Ovary (tissue), 3 donors: ENCODE measurements around the gene DPYSL4.

Experiments
- CTCF ChIP-seq, 3 donors: fragments of 450-650 bp in 2 of 3; fragments of 200-600 bp in 1 of 3; IDR thresholded peaks; one replicate each; pipeline versions ENCODE4 v1.5.1 to v1.8.0; 2016 to 2022; ENCODE audit warnings: antibody characterized with exemption in 3 of 3, mild to moderate bottlenecking in 1 of 3
- POLR2A ChIP-seq: fragments of 450-650 bp; IDR thresholded peaks from one replicate; pipeline ENCODE4 v1.6.1; 2017; ENCODE audit warnings: antibody characterized with exemption, mild to moderate bottlenecking, moderate library complexity
- donor health status: DM: no; HTN: no; CAD: no.

DNA sequence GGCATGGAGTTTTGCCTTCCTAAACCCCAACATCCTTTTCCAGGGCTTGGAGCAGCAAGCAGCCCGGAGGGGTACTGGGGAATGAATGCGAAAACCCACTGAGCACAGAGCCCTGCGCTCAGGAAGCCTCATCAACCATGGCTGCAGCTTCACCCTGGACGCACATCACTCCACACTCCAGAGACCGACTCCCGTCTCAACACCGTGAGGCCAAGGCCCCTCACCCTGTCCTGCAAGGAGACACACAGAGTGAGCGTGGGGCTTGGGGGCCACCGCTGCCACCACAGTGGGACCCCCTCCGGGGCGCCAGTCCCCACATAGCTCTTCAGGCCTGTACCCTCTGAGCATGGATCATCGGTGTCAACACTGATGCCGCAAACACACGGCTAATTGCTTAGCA lies 41.9 kb downstream of the DPYSL4 start:
- TF ChIP-seq CTCF (IDR thresholded peaks at IDR 0.05) (no peak), POLR2A (no peak)
